ENCODE measurements around the gene MAGIX. TPM values are rescaled to one million over a fixed set of nuclear protein-coding genes. Genes with fewer than 3 reads are reported as not detected.

MAGIX gene
- 1 to 10 TPM; 1.1 to 3.1 TPM for total RNA-seq
- polyA plus RNA-seq (ENCODE audit: insufficient read depth, low read depth, low replicate concordance) = 0.90 TPM
- long read RNA-seq, donor 1 = 0 reads
- long read RNA-seq, donor 2 = 0 reads

- no peaks in the 10 kb centered on the region for H3K9me3 ChIP-seq
- H3K36me3 ChIP-seq (ENCODE audit: low read depth, missing control alignments) = no peaks in the 10 kb centered on the region
- H3K27ac ChIP-seq = peak within 1 kb of the TSS; percentile 74 to 87
- no peaks in the 10 kb centered on the region for H3K27me3 ChIP-seq
- WGBS, 2 donors = 53 to 85% methylated on average over 3 to 8 of the region's 28 CpGs
- intact Hi-C loops (cut with DNase I; ENCODE audit: low total_unique reads) = no loop called here
- H3K4me1 ChIP-seq = no peaks in the 10 kb centered on the region
- TF ChIP-seq CTCF (IDR thresholded peaks at IDR 0.05) = no peak
- TF ChIP-seq POLR2A (IDR thresholded peaks at IDR 0.05) = no peak
- no peak for DNase-seq
- H3K4me3 ChIP-seq = peak within 1 kb of the TSS; percentile 15 to 36
Observed at GRCh38 chrX:49162620-49163019, at the start of gene MAGIX. Gene MAGIX (plus strand): TSS chrX:49162758. CDS start chrX:49162890, 132 bp downstream.

- 76 to 88% methylated on average over 5 to 8 of the region's 8 CpGs for WGBS, 2 donors
- Histone ChIP-seq H3K4me1 (no peaks in the 10 kb centered on the region), H3K9me3 (no peaks in the 10 kb centered on the region), H3K36me3 (ENCODE audit: low read depth, missing control alignments) (no peaks in the 10 kb centered on the region), H3K4me3 (no peak overlapping the region), H3K27me3 (no peaks in the 10 kb centered on the region), H3K27ac (no peak overlapping the region)
- intact Hi-C loops (cut with DNase I; ENCODE audit: low total_unique reads) = no loop called here
- no peak for DNase-seq
- TF ChIP-seq CTCF (IDR thresholded peaks at IDR 0.05) = no peak
- TF ChIP-seq POLR2A (IDR thresholded peaks at IDR 0.05) = no peak
Observed at GRCh38 chrX:49116076-49116475, 46.5 kb upstream of the MAGIX start.

DNA sequence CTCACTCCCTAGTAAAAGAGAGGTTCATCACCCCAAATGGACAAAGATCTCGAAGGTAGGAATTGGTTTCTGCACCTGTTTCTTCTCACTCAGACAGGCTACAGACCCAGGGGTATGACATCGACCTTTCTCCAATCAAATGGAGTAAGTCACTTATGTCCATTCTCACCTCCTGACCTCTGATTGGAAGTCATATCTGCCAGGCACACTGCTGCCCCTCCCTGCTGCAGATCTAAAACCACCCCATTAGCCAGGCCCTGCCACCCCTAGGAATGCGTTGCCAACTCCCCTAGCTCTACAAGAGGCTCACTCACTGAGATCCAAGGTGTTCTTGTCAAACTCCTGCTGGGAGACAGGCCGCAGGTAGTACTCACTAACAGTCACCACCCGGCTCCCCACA, 45.8 kb upstream of the MAGIX start:
- DNase-seq = no peak
- H3K36me3 ChIP-seq (ENCODE audit: low read depth, missing control alignments) = no peaks in the 10 kb centered on the region
- WGBS, 2 donors = 90 to 95% methylated on average over 2 to 5 of the region's 5 CpGs
- no peaks in the 10 kb centered on the region for H3K4me1 ChIP-seq
- no peaks in the 10 kb centered on the region for H3K27me3 ChIP-seq
- no peaks in the 10 kb centered on the region for H3K9me3 ChIP-seq
- H3K4me3 ChIP-seq = no peak overlapping the region
- no peak for TF ChIP-seq POLR2A (IDR thresholded peaks at IDR 0.05)
- TF ChIP-seq CTCF (IDR thresholded peaks at IDR 0.05) = no peak
- no peak overlapping the region for H3K27ac ChIP-seq
- intact Hi-C loops (cut with DNase I; ENCODE audit: low total_unique reads) = no loop called here

DNA sequence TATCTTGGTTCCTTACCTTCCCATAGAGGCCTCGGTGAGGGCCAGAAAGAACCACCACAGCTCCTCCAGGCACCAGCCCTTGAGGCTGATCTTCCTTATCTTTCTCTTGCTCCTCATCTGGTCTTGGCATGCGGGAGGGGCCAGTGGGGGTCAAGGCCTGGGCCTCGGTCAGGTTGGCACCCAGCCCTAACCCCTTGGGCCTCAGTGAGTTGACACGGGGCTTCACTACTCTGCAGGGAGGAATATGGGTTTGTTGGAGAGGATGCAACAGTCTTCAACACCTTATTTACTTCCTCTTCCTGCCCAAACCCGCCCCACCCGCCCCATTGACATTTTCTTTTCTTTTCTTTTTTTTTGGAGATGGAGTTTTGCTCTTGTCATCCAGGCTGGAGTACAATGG, 45.0 kb upstream of the MAGIX start:
- intact Hi-C loops (cut with DNase I; ENCODE audit: low total_unique reads) = no loop called here
- no peak overlapping the region for H3K4me3 ChIP-seq
- H3K4me1 ChIP-seq = no peaks in the 10 kb centered on the region
- TF ChIP-seq POLR2A (IDR thresholded peaks at IDR 0.05) (no peak), CTCF (IDR thresholded peaks at IDR 0.05) (no peak)
- no peak for DNase-seq
- H3K9me3 ChIP-seq = no peaks in the 10 kb centered on the region
- H3K27me3 ChIP-seq = no peaks in the 10 kb centered on the region
- no peak overlapping the region for H3K27ac ChIP-seq
- no peaks in the 10 kb centered on the region for H3K36me3 ChIP-seq (ENCODE audit: low read depth, missing control alignments)
- 72 to 75% methylated on average over 6 of the region's 6 CpGs for WGBS, 2 donors

DNA sequence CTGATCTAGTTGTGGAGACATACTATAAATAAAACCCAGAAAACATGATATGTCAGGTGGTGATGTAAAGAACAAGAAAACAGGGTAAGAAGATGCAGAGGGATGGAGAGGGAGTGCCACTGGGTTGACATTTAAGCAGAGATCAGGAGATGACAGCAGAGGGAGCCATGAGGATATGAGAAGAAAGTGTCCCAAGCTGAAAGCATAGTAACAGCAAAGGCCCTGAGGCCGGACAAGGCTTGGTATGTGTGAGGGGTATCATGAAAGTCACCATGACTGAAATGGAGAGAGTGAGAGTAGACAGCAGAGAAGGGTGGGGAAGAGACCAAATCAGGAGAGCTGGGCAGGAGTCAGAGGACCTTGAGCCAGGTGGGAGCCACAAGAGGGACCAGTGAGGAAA, 42.5 kb upstream of the MAGIX start:
- 50 to 60% methylated on average over 1 of the region's 1 CpG for WGBS, 2 donors
- no peaks in the 10 kb centered on the region for H3K27me3 ChIP-seq
- H3K9me3 ChIP-seq = no peaks in the 10 kb centered on the region
- no peak for DNase-seq
- intact Hi-C loops (cut with DNase I; ENCODE audit: low total_unique reads) = no loop called here
- no peak overlapping the region for H3K27ac ChIP-seq
- no peaks in the 10 kb centered on the region for H3K36me3 ChIP-seq (ENCODE audit: low read depth, missing control alignments)
- no peak for TF ChIP-seq CTCF (IDR thresholded peaks at IDR 0.05)
- no peak for TF ChIP-seq POLR2A (IDR thresholded peaks at IDR 0.05)
- no peak overlapping the region for H3K4me3 ChIP-seq
- no peaks in the 10 kb centered on the region for H3K4me1 ChIP-seq

Data from testis (tissue), 5 donors.